Heart left ventricle (tissue), 13 donors: Measurements from ENCODE around the gene TMCO5A.

Experiments
- CTCF ChIP-seq, 12 donors: fragments of 200-600 bp; sonication (generic) in 4 of 12; IDR thresholded peaks; one replicate each; pipeline versions ENCODE4 v1.5.0 to v1.8.0; 2018 to 2022; ENCODE audit warnings: antibody characterized with exemption in 12 of 12, mild to moderate bottlenecking in 5 of 12
- POLR2A ChIP-seq, 2 donors: fragments of 450-650 bp; IDR thresholded peaks; one replicate each; pipeline ENCODE4 v1.6.1; 2017; ENCODE audit warnings: antibody characterized with exemption in 2 of 2, mild to moderate bottlenecking in 2 of 2, moderate library complexity in 2 of 2
- donor health status: ischemic (EF 13 %, LVEDD 7.1; RV severe dilation, severe dysfunction).
- donor health status: DM: no; HTN: yes; CAD: no.
- donor health status: DM: no; HTN: no; CAD: no.
- donor health status: ischemic (EF 25% LVEDD 6.9; RV normal size, moderate dysfunction).
- donor health status: ischemic (EF 25% LVEDD 5.7; RV mildly dilated, moderate dysfunction).
- donor health status: ischemic (EF 35%, LVEDD 5.7; RV mildly dilated, moderate dysfunction).
- donor health status: nonischemic (EF 11% LVEDD 7.7; RV severe dilation, severe dysfunction).
- donor health status: DM: yes; HTN: yes; CAD: no.
- donor health status: PGD.
- donor health status: ischemic (EF 29% LVEDD 5.4; RV normal size, mild dysfunction).
- donor health status: nonischemic (EF 23%, LVEDD 6.1; RV moderate dilation, normal function).

- TF ChIP-seq CTCF (IDR thresholded peaks at IDR 0.05) (no peak), POLR2A (IDR thresholded peaks at IDR 0.05) (no peak)
These were observed 2.6 kb upstream of the TMCO5A start for GRCh38 chr15:37931868-37932267.
